ENCODE measurements around the gene SLC25A13.

GRCh38 chr7:96304573-96304972 lies 17.3 kb downstream of the SLC25A13 start:
- TF ChIP-seq CTCF (IDR thresholded peaks at IDR 0.05) (no peak), EP300 (IDR thresholded peaks at IDR 0.05) (no peak), POLR2A (IDR thresholded peaks at IDR 0.05) (no peak)
